IPS-20b (cell line): ENCODE measurements around the gene BRPF1.

Source experiments
- H3K27ac ChIP-seq: one replicate; pipeline ENCODE4 v1.5.1; 2013; ENCODE audit warnings: low read length
- H3K27me3 ChIP-seq: 2 replicates; pipeline ENCODE4 v1.6.1; 2013; ENCODE audit warnings: mild to moderate bottlenecking, low read length, inconsistent platforms; ENCODE audit not compliant: insufficient read depth
- H3K36me3 ChIP-seq: 2 replicates; pipeline ENCODE4 v1.6.1; 2013; ENCODE audit warnings: low read depth, mild to moderate bottlenecking, inconsistent platforms, low read length, moderate library complexity; ENCODE audit not compliant: insufficient read depth
- H3K4me1 ChIP-seq: 2 replicates; pipeline ENCODE4 v1.6.1; 2013; ENCODE audit warnings: mild to moderate bottlenecking, control low read depth, inconsistent platforms, low read length, moderate library complexity; ENCODE audit not compliant: insufficient read depth
- H3K4me3 ChIP-seq: 2 replicates; pipeline ENCODE4 v1.5.1; 2013; ENCODE audit warnings: mild to moderate bottlenecking, low read length, inconsistent platforms
- H3K9ac ChIP-seq: 2 replicates; pipeline ENCODE4 v1.6.1; 2013; ENCODE audit warnings: low read depth, mild to moderate bottlenecking, inconsistent platforms, low read length, moderate library complexity
- H3K9me3 ChIP-seq: 2 replicates; pipeline ENCODE4 v1.6.1; 2013; ENCODE audit warnings: mild to moderate bottlenecking, low read depth, low read length, inconsistent platforms; ENCODE audit not compliant: insufficient read depth

The BRPF1 gene

DNA sequence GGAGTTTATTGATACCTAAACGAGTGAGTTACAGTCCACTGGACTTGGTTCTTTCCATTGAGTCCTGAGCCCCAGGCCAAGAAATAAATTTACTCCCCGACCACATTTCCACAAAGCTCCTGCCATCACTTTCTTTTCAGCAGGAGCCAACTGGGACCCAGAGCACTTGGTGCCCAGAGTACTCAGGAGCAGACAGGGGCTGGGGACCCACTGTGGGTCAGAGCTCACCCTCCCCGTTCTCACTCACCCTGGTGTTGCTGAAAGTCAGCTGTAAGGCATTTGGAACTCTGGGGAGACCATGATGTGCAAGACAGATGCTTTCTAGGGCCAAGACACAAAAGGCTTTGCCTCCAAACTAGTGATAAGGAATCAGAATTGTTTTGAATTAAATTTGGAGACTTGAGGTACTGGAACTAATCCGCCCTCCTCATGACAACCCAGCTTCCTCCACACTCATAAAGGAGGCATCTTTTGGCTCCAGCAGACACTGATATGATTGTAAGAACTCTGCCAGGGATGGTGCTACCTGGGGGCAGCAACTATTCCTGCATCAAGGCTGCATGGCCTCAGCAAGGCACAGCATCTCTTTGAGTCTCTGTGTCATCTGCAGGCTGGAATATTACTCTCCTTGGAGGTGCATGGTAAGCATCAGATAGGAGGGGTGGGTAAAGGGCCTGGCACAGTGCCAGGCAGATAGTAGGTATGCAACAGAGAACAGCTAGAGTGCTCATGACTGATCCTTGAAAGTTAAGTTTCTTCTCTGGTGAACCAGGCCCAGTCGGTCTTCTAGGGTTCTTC lies 45.6 kb downstream of the BRPF1 start:
- Histone ChIP-seq H3K27me3 (peaks cover 8% of the 10 kb centered on the region; the same call in 1 of the 2 replicates), H3K4me3 (no peak overlapping the region), H3K4me1 (no peaks in the 10 kb centered on the region), H3K9me3 (no peaks in the 10 kb centered on the region), H3K27ac (no peak overlapping the region), H3K9ac (no peak overlapping the region), H3K36me3 (peaks cover 24% of the 10 kb centered on the region)

DNA sequence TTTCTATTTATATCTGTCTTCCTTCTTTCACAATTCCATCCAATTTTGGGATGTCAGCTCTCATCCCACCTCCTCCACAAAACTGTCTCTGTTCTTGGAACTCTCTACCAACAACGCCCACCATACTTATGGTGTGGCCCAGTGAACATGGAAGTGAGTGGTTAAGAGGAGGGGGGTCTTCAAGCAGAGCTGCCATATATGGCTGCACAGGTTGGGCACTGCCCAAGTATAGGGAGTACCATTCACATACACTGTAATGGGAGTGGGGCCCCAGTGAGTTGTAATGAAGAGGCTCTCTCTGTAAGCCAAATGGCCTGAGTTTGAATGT lies 46.1 kb downstream of the BRPF1 start:
- H3K27me3 ChIP-seq: peaks cover 2% of the 10 kb centered on the region; the same call in 1 of the 2 replicates
- no peaks in the 10 kb centered on the region for H3K9me3 ChIP-seq
- no peak overlapping the region for H3K27ac ChIP-seq
- H3K36me3 ChIP-seq: peaks cover 30% of the 10 kb centered on the region
- H3K4me1 ChIP-seq: no peaks in the 10 kb centered on the region
- H3K4me3 ChIP-seq: no peak overlapping the region
- H3K9ac ChIP-seq: no peak overlapping the region

- H3K4me3 ChIP-seq: no peak overlapping the region
- H3K36me3 ChIP-seq: peaks cover 35% of the 10 kb centered on the region
- no peaks in the 10 kb centered on the region for H3K9me3 ChIP-seq
- H3K27ac ChIP-seq: no peak overlapping the region
- H3K9ac ChIP-seq: no peak overlapping the region
- no peaks in the 10 kb centered on the region for H3K27me3 ChIP-seq
- no peaks in the 10 kb centered on the region for H3K4me1 ChIP-seq
Observed at GRCh38 chr3:9778143-9779074, 46.9 kb downstream of the BRPF1 start.

DNA sequence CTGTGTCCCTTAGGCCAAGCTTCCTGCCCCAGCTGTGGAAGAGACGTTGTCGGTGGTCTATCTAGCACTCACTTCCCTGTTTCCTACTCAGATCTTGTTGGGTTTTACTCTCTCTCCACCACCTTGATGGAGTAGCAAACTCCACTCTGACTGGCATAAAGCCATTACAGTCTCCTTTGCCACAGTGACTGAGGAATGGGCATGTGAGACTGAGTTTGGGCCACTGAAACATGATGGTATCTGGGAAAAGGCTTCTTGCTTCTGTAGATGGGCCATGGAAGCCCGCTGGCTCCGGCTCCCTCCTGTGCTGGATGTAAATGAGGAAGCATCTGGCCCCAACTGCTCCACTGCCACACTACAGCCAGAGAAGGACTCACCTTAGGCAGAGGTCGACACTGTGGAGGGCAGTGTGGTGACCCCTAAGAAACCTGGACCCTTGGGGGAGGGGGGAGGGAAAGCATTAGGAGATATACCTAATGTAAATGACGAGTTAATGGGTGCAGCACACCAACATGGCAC lies 47.6 kb downstream of the BRPF1 start:
- Histone ChIP-seq H3K36me3 (peaks cover 41% of the 10 kb centered on the region), H3K27ac (no peak overlapping the region), H3K4me3 (no peak overlapping the region), H3K9me3 (no peaks in the 10 kb centered on the region), H3K9ac (no peak overlapping the region), H3K4me1 (no peaks in the 10 kb centered on the region), H3K27me3 (no peaks in the 10 kb centered on the region)

DNA sequence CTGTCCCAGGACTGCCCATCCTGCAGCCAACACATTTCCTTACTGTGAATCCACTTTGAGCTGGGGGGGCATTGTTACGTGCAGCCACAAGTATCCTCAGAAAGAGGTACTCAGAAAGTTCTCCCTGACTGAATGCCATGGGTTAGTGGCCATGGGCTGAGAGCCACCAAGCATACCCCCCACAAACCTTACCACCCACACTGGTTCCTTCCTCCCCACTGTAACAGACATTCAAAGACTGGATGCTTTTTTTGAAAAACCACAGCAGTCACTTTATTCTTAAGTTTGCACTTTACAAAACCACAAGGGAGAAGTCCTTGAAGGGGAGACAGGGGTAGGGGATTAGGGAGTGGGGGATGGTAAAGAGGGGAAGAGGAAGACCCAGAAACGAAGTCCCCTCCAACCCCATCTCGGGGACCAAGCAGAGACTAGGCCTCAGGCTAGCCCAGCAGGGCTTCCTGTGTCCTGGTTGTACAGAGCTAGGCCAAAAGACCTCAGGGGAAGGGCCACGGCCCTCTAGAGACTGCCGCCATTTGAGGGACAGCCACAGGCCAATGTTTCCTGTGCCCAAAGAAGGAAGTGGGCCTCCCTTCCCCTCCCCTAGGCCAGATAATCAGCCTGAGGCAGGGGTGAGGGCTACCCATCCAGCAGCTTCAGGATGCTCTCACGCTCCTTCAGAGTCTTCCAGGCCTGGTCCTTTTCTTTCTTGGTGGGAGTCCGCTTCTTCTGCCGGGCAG lies 48.4 kb downstream of the BRPF1 start:
- Histone ChIP-seq H3K9ac (no peak overlapping the region), H3K27me3 (no peaks in the 10 kb centered on the region), H3K4me1 (no peaks in the 10 kb centered on the region), H3K36me3 (peaks cover 46% of the 10 kb centered on the region), H3K9me3 (no peaks in the 10 kb centered on the region), H3K27ac (no peak overlapping the region), H3K4me3 (no peak overlapping the region)

DNA sequence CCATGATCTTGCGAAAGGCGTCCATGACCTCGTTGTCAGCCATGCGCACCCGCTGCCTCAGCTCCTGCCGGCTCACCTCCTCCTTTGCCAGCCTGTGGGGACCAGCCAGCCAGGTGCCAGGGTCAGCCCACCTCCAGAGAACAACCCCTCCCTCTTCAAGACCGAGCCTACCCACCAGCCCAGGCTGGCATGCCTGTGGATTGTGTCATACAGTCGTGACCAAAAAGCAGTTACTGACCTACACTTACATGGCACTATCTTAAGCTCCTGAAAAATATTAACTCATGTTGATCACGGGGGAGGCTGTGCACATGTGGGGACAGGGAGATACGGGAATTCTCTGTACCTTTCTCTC lies 48.9 kb downstream of the BRPF1 start:
- H3K4me1 ChIP-seq: no peaks in the 10 kb centered on the region
- H3K9ac ChIP-seq: no peak overlapping the region
- peaks cover 51% of the 10 kb centered on the region for H3K36me3 ChIP-seq
- H3K9me3 ChIP-seq: no peaks in the 10 kb centered on the region
- no peaks in the 10 kb centered on the region for H3K27me3 ChIP-seq
- no peak overlapping the region for H3K27ac ChIP-seq
- no peak overlapping the region for H3K4me3 ChIP-seq

DNA sequence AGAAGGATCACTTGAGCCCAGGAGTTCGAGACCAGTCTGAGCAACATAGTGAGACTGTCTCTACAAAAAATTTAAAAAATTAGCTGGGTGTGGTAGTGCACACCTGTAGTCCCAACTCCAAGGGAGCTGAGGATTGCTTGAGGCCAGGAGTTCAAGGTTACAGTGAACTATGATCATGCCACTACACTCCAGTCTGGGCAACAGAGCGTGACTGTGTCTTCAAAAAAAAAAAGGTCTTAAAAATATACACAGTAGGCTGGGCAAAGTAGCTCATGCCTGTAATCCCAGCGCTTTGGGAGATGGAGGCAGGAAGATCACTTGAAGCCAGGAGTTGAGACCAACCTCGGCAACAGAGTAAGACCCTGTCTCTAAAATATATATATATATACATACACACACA lies 49.4 kb downstream of the BRPF1 start:
- no peak overlapping the region for H3K9ac ChIP-seq
- H3K4me3 ChIP-seq: no peak overlapping the region
- H3K9me3 ChIP-seq: no peaks in the 10 kb centered on the region
- H3K4me1 ChIP-seq: no peaks in the 10 kb centered on the region
- H3K27ac ChIP-seq: no peak overlapping the region
- H3K36me3 ChIP-seq: peaks cover 55% of the 10 kb centered on the region
- H3K27me3 ChIP-seq: no peaks in the 10 kb centered on the region

DNA sequence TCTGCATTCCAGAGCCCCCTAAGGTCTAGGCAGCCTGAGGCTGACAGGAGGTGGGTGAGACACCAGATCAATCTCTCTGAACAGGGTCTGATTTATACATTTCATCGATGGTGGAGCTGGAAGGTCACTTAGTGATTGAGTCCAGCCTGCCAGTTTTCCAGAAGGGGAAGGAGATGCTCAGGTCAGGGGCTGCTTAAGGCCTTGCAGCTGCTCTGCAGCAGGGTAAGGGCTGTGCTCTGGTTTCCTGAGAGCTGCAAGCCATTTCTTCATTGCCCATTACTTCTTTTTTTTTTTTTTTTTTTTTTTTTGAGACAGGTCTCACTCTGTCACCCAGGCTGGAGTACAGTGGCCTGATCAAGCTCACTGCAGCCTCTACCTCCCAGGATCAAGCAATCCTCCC lies 50.0 kb downstream of the BRPF1 start:
- H3K36me3 ChIP-seq: peaks cover 60% of the 10 kb centered on the region
- H3K9ac ChIP-seq: no peak overlapping the region
- no peaks in the 10 kb centered on the region for H3K9me3 ChIP-seq
- H3K4me3 ChIP-seq: no peak overlapping the region
- no peaks in the 10 kb centered on the region for H3K4me1 ChIP-seq
- H3K27me3 ChIP-seq: no peaks in the 10 kb centered on the region
- no peak overlapping the region for H3K27ac ChIP-seq

GRCh38 chr3:9781978-9782603 lies 50.6 kb downstream of the BRPF1 start:
- Histone ChIP-seq H3K9me3 (no peaks in the 10 kb centered on the region), H3K27me3 (no peaks in the 10 kb centered on the region), H3K4me1 (no peaks in the 10 kb centered on the region), H3K36me3 (peaks cover 65% of the 10 kb centered on the region), H3K9ac (no peak overlapping the region), H3K27ac (no peak overlapping the region), H3K4me3 (no peak overlapping the region)

GRCh38 chr3:9782770-9783169 lies 51.2 kb downstream of the BRPF1 start:
- H3K4me1 ChIP-seq: no peaks in the 10 kb centered on the region
- H3K4me3 ChIP-seq: no peak overlapping the region
- H3K36me3 ChIP-seq: peaks cover 72% of the 10 kb centered on the region
- H3K9me3 ChIP-seq: no peaks in the 10 kb centered on the region
- H3K27ac ChIP-seq: no peak overlapping the region
- no peaks in the 10 kb centered on the region for H3K27me3 ChIP-seq
- H3K9ac ChIP-seq: no peak overlapping the region

DNA sequence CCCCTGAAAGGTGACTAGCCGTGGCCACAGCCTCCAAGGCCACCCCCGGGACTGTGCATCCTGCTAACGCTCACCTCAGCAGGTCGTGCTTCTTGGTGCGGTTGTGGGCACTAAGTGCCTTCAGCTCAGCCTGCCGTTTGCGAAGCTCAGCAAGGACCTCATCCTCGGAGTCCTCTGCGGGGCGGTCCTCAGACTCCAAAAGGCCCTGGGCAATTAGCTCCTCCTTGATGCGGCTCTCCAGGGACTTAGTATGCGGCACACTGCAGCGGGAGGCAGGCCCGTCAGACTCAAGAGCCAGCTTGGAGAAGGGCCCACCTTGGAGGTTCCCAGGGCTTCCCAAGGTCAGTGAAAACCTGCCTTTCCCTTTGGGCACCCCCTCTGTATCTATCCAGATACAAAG lies 52.4 kb downstream of the BRPF1 start:
- H3K27ac ChIP-seq: no peak overlapping the region
- no peaks in the 10 kb centered on the region for H3K4me1 ChIP-seq
- H3K36me3 ChIP-seq: peaks cover 75% of the 10 kb centered on the region
- no peak overlapping the region for H3K9ac ChIP-seq
- no peaks in the 10 kb centered on the region for H3K9me3 ChIP-seq
- H3K27me3 ChIP-seq: no peaks in the 10 kb centered on the region
- no peak overlapping the region for H3K4me3 ChIP-seq
